Measurements from ENCODE around the gene PAPPA.

The PAPPA gene

GRCh38 chr9:116312221-116312620, 158.6 kb downstream of the PAPPA start:
- TF ChIP-seq CTCF (IDR thresholded peaks at IDR 0.05), result no peak
- Histone ChIP-seq H3K36me3 (no peaks in the 10 kb centered on the region), H3K27me3 (no peaks in the 10 kb centered on the region), H3K4me3 (ENCODE audit: low read depth in 1 of 2, low read length in 1 of 2) (no peak overlapping the region), H3K4me1 (ENCODE audit: control insufficient read depth in 1 of 2, insufficient read depth in 1 of 2, low read depth in 1 of 2, low read length in 1 of 2) (no peaks in the 10 kb centered on the region), H3K27ac (no peak overlapping the region), H3K9me3 (no peaks in the 10 kb centered on the region)

GRCh38 chr9:116313638-116314037, 160.0 kb downstream of the PAPPA start:
- H3K27ac ChIP-seq, result no peak overlapping the region
- H3K27me3 ChIP-seq, result no peaks in the 10 kb centered on the region
- H3K9me3 ChIP-seq, result no peaks in the 10 kb centered on the region
- no peak overlapping the region for H3K4me3 ChIP-seq (ENCODE audit: low read depth in 1 of 2, low read length in 1 of 2)
- H3K4me1 ChIP-seq (ENCODE audit: control insufficient read depth in 1 of 2, insufficient read depth in 1 of 2, low read depth in 1 of 2, low read length in 1 of 2), result no peaks in the 10 kb centered on the region
- no peaks in the 10 kb centered on the region for H3K36me3 ChIP-seq
- no peak for TF ChIP-seq CTCF (IDR thresholded peaks at IDR 0.05)

- Histone ChIP-seq H3K9me3 (no peaks in the 10 kb centered on the region), H3K27me3 (no peaks in the 10 kb centered on the region), H3K36me3 (no peaks in the 10 kb centered on the region), H3K27ac (no peak overlapping the region), H3K4me3 (ENCODE audit: low read depth in 1 of 2, low read length in 1 of 2) (no peak overlapping the region), H3K4me1 (ENCODE audit: control insufficient read depth in 1 of 2, insufficient read depth in 1 of 2, low read depth in 1 of 2, low read length in 1 of 2) (no peaks in the 10 kb centered on the region)
- no peak for TF ChIP-seq CTCF (IDR thresholded peaks at IDR 0.05)
Observed at GRCh38 chr9:116316246-116316645, 162.7 kb downstream of the PAPPA start.

- Histone ChIP-seq H3K9me3 (no peaks in the 10 kb centered on the region), H3K27me3 (no peaks in the 10 kb centered on the region), H3K36me3 (no peaks in the 10 kb centered on the region), H3K27ac (no peak overlapping the region), H3K4me1 (ENCODE audit: control insufficient read depth in 1 of 2, insufficient read depth in 1 of 2, low read depth in 1 of 2, low read length in 1 of 2) (no peaks in the 10 kb centered on the region), H3K4me3 (ENCODE audit: low read depth in 1 of 2, low read length in 1 of 2) (no peak overlapping the region)
- no peak for TF ChIP-seq CTCF (IDR thresholded peaks at IDR 0.05)
Observed at GRCh38 chr9:116317503-116317902, 163.9 kb downstream of the PAPPA start.

- H3K4me3 ChIP-seq (ENCODE audit: low read depth in 1 of 2, low read length in 1 of 2), result no peak overlapping the region
- no peaks in the 10 kb centered on the region for H3K9me3 ChIP-seq
- H3K27ac ChIP-seq, result no peak overlapping the region
- no peak for TF ChIP-seq CTCF (IDR thresholded peaks at IDR 0.05)
- no peaks in the 10 kb centered on the region for H3K4me1 ChIP-seq (ENCODE audit: control insufficient read depth in 1 of 2, insufficient read depth in 1 of 2, low read depth in 1 of 2, low read length in 1 of 2)
- no peaks in the 10 kb centered on the region for H3K27me3 ChIP-seq
- no peaks in the 10 kb centered on the region for H3K36me3 ChIP-seq
Observed at GRCh38 chr9:116318468-116319374, 165.1 kb downstream of the PAPPA start.

Measured in neutrophil (primary cell).